Measurements from ENCODE around the gene SCAND1. TPM values are rescaled to one million over a fixed set of nuclear protein-coding genes. Genes with fewer than 3 reads are reported as not detected.

Gene SCAND1
- total RNA-seq, 1 experiment from 2014 or later = 59.6 TPM

GRCh38 chr20:35909796-35910195 lies 44.5 kb downstream of the SCAND1 start:
- H3K4me3 ChIP-seq (ENCODE audit: low read depth in 2 of 2, low read length in 2 of 2) = no peak overlapping the region
- no TSS peak for BruUV-seq (replicated peaks)
- POLR2A ChIA-PET = no interaction called here
- DNase-seq (ENCODE audit: low read depth, low spot score) (no peak), ATAC-seq (no peak)
- in situ Hi-C loops (cut with HindIII; ENCODE audit: low pct_unique_long_range_greater_than_20kb, low sequenced_read_pairs) (no loop called here), intact Hi-C loops (cut with micrococcal nuclease; ENCODE audit: unreplicated experiment) (no loop called here)
- no peaks in the 10 kb centered on the region for H3K9me3 ChIP-seq (ENCODE audit: control insufficient read depth, insufficient read depth, low read depth, low read length)
- CTCF ChIA-PET = no interaction called here
- TF ChIP-seq POLR2AphosphoS5 (IDR thresholded peaks at IDR 0.05; ENCODE audit: low read depth, low read length) (no peak), TCF7L2 (IDR thresholded peaks at IDR 0.05; ENCODE audit: low read depth, low read length) (no peak), CTCF (IDR thresholded peaks at IDR 0.05) (no peak)
- H3K27me3 ChIP-seq (ENCODE audit: control insufficient read depth, insufficient read depth, low read length) = no peaks in the 10 kb centered on the region
- no peak overlapping the region for H3K27ac ChIP-seq (ENCODE audit: low read length)
- H3K4me1 ChIP-seq (ENCODE audit: control insufficient read depth, insufficient read depth, low read length) = no peaks in the 10 kb centered on the region; the same call in 1 of the 2 replicates
- peaks cover 11% of the 10 kb centered on the region for H3K36me3 ChIP-seq (ENCODE audit: control insufficient read depth, insufficient read depth, low read length)

GRCh38 chr20:35909176-35909575 lies 45.1 kb downstream of the SCAND1 start:
- ATAC-seq = no peak
- Histone ChIP-seq H3K4me3 (ENCODE audit: low read depth in 2 of 2, low read length in 2 of 2) (no peak overlapping the region), H3K27me3 (ENCODE audit: control insufficient read depth, insufficient read depth, low read length) (no peaks in the 10 kb centered on the region), H3K4me1 (ENCODE audit: control insufficient read depth, insufficient read depth, low read length) (no peaks in the 10 kb centered on the region; the same call in 1 of the 2 replicates), H3K9me3 (ENCODE audit: control insufficient read depth, insufficient read depth, low read depth, low read length) (no peaks in the 10 kb centered on the region), H3K36me3 (ENCODE audit: control insufficient read depth, insufficient read depth, low read length) (peaks cover 11% of the 10 kb centered on the region), H3K27ac (ENCODE audit: low read length) (no peak overlapping the region)
- ChIA-PET POLR2A (interaction anchor here (0.5 kb wide), 1 partner anchor 757 kb away, joined by 3 read pairs; no protein-coding TSS in a partner anchor), CTCF (no interaction called here)
- in situ Hi-C loops (cut with HindIII; ENCODE audit: low pct_unique_long_range_greater_than_20kb, low sequenced_read_pairs) = no loop called here
- intact Hi-C loops (cut with micrococcal nuclease; ENCODE audit: unreplicated experiment) = no loop called here
- TF ChIP-seq REST (IDR thresholded peaks at IDR 0.05; ENCODE audit: insufficient read depth in 1 of 2, low read depth in 2 of 2, low read length in 1 of 2) = no peak
- no peak for TF ChIP-seq CTCF (IDR thresholded peaks at IDR 0.05)
- no peak for TF ChIP-seq TCF7L2 (IDR thresholded peaks at IDR 0.05; ENCODE audit: low read depth, low read length)
- TF ChIP-seq SIN3A (IDR thresholded peaks at IDR 0.05; ENCODE audit: borderline replicate concordance, insufficient read depth, low read depth, low read length) = no peak
- no peak for TF ChIP-seq POLR2AphosphoS5 (IDR thresholded peaks at IDR 0.05; ENCODE audit: low read depth, low read length)
- no peak for DNase-seq (ENCODE audit: low read depth, low spot score)
- BruUV-seq (replicated peaks) = no TSS peak
